Measurements from ENCODE around the gene LAMB3. TPM values are rescaled to one million over a fixed set of nuclear protein-coding genes. Genes with fewer than 3 reads are reported as not detected.

The LAMB3 gene
- total RNA-seq, 3 donors from 2014 or later: 40.3 to 142 (median 62.1) TPM

GRCh38 chr1:209618291-209618690 is 33.9 kb downstream of the LAMB3 start:
- intact Hi-C loops (cut with DNase I, micrococcal nuclease): no loop called here
- Histone ChIP-seq H3K9me3 (no peaks in the 10 kb centered on the region), H3K4me1 (ENCODE audit: low read depth) (peaks cover 20% of the 10 kb centered on the region), H3K4me3 (no peak overlapping the region), H3K36me3 (ENCODE audit: low read depth) (no peaks in the 10 kb centered on the region)
- TF ChIP-seq CTCF (IDR thresholded peaks at IDR 0.05): no peak
- DNase-seq: no peak
- no peak for ATAC-seq

GRCh38 chr1:209617755-209618154 is 34.5 kb downstream of the LAMB3 start:
- no peak for TF ChIP-seq CTCF (IDR thresholded peaks at IDR 0.05)
- intact Hi-C loops (cut with DNase I, micrococcal nuclease): no loop called here
- Histone ChIP-seq H3K36me3 (ENCODE audit: low read depth) (no peaks in the 10 kb centered on the region), H3K4me1 (ENCODE audit: low read depth) (peaks cover 20% of the 10 kb centered on the region), H3K4me3 (no peak overlapping the region), H3K9me3 (no peaks in the 10 kb centered on the region)
- ATAC-seq: no peak
- no peak for DNase-seq

GRCh38 chr1:209617047-209617673 is 35.1 kb downstream of the LAMB3 start:
- intact Hi-C loops (cut with DNase I, micrococcal nuclease): no loop called here
- peaks cover 20% of the 10 kb centered on the region for H3K4me1 ChIP-seq (ENCODE audit: low read depth)
- DNase-seq (no peak), ATAC-seq (no peak)
- no peak overlapping the region for H3K4me3 ChIP-seq
- H3K9me3 ChIP-seq: no peaks in the 10 kb centered on the region
- no peak for TF ChIP-seq CTCF (IDR thresholded peaks at IDR 0.05)
- no peaks in the 10 kb centered on the region for H3K36me3 ChIP-seq (ENCODE audit: low read depth)

GRCh38 chr1:209616366-209617046 is 35.7 kb downstream of the LAMB3 start:
- Histone ChIP-seq H3K9me3 (no peaks in the 10 kb centered on the region), H3K36me3 (ENCODE audit: low read depth) (no peaks in the 10 kb centered on the region), H3K4me1 (ENCODE audit: low read depth) (peaks cover 20% of the 10 kb centered on the region), H3K4me3 (no peak overlapping the region)
- intact Hi-C loops (cut with DNase I, micrococcal nuclease): no loop called here
- DNase-seq (no peak), ATAC-seq (no peak)
- TF ChIP-seq CTCF (IDR thresholded peaks at IDR 0.05): no peak

- ATAC-seq (no peak), DNase-seq (no peak)
- intact Hi-C loops (cut with DNase I, micrococcal nuclease): no loop called here
- H3K9me3 ChIP-seq: no peaks in the 10 kb centered on the region
- no peaks in the 10 kb centered on the region for H3K36me3 ChIP-seq (ENCODE audit: low read depth)
- H3K4me3 ChIP-seq: no peak overlapping the region
- TF ChIP-seq CTCF (IDR thresholded peaks at IDR 0.05): no peak
- H3K4me1 ChIP-seq (ENCODE audit: low read depth): peaks cover 13% of the 10 kb centered on the region
Measured at GRCh38 chr1:209614906-209615305, 37.3 kb downstream of the LAMB3 start.
